Astrocyte (in vitro differentiated cells and primary cell): Measurements from ENCODE around the gene ESRRB. TPM values are rescaled to one million over a fixed set of nuclear protein-coding genes. Genes with fewer than 3 reads are reported as not detected.

Experiments used
- DNase-seq: peaks from one replicate; pipeline ENCODE4 v3.0.0-alpha.2; 2010; ENCODE audit warnings: low read depth
- FAIRE-seq: peaks from 2 replicates; lab custom pipeline; 2011; peaks lifted over from hg19 to GRCh38; lab: Jason Lieb, UNC
- H2AFZ ChIP-seq: 2 replicates; pipeline ENCODE4 v1.6.0; 2012; ENCODE audit warnings: low read depth, low read length, inconsistent platforms
- H3K27ac ChIP-seq: 2 replicates; pipeline ENCODE4 v1.5.1; 2011; ENCODE audit warnings: low read depth, low read length, inconsistent platforms
- H3K27me3 ChIP-seq: 2 replicates; pipeline ENCODE4 v1.6.0; 2011; ENCODE audit warnings: low read length, inconsistent platforms; ENCODE audit not compliant: insufficient read depth
- H3K36me3 ChIP-seq: 2 replicates; pipeline ENCODE4 v1.5.1; 2011; ENCODE audit warnings: low read length, inconsistent platforms; ENCODE audit not compliant: insufficient read depth
- H3K4me1 ChIP-seq: 2 replicates; pipeline ENCODE4 v1.5.1; 2011; ENCODE audit warnings: low read length, inconsistent platforms; ENCODE audit not compliant: insufficient read depth
- H3K4me2 ChIP-seq: 2 replicates; pipeline ENCODE4 v1.6.0; 2012; ENCODE audit warnings: low read length, inconsistent platforms
- H3K4me3 ChIP-seq: 2 replicates; pipeline ENCODE4 v1.5.1; 2011; ENCODE audit warnings: low read depth, mild to moderate bottlenecking, low read length, inconsistent platforms; ENCODE audit not compliant: insufficient read depth
- H3K79me2 ChIP-seq: 2 replicates; pipeline ENCODE4 v1.6.0; 2012; ENCODE audit warnings: mild to moderate bottlenecking, low read length, inconsistent platforms; ENCODE audit not compliant: insufficient read depth
- H3K9ac ChIP-seq: 2 replicates; pipeline ENCODE4 v1.6.0; 2012; ENCODE audit warnings: mild to moderate bottlenecking, low read length, inconsistent platforms
- H3K9me3 ChIP-seq: 2 replicates; pipeline ENCODE4 v1.5.1; 2012; ENCODE audit warnings: low read depth, mild to moderate bottlenecking, low read length, inconsistent platforms; ENCODE audit not compliant: insufficient read depth
- H4K20me1 ChIP-seq: 2 replicates; pipeline ENCODE4 v1.6.0; 2012; ENCODE audit warnings: low read length, inconsistent platforms; ENCODE audit not compliant: insufficient read depth
- H3K27ac Mint-ChIP-seq: one replicate; pipeline ENCODE4 v1.8.0; 2021; ENCODE audit warnings: mild to moderate bottlenecking, mixed read lengths; ENCODE audit not compliant: unreplicated experiment
- H3K27me3 Mint-ChIP-seq: one replicate; pipeline ENCODE4 v1.8.0; 2021; ENCODE audit warnings: low read depth, mixed read lengths; ENCODE audit not compliant: unreplicated experiment
- H3K36me3 Mint-ChIP-seq: one replicate; pipeline ENCODE4 v1.8.0; 2021; ENCODE audit warnings: low read depth, mixed read lengths; ENCODE audit not compliant: unreplicated experiment
- H3K4me1 Mint-ChIP-seq: one replicate; pipeline ENCODE4 v1.8.0; 2021; ENCODE audit warnings: low read depth, mixed read lengths; ENCODE audit not compliant: unreplicated experiment
- H3K4me3 Mint-ChIP-seq: one replicate; pipeline ENCODE4 v1.8.0; 2021; ENCODE audit warnings: mild to moderate bottlenecking, moderate library complexity, mixed read lengths; ENCODE audit not compliant: unreplicated experiment
- H3K9me3 Mint-ChIP-seq: one replicate; pipeline ENCODE4 v1.8.0; 2021; ENCODE audit warnings: mild to moderate bottlenecking, mixed read lengths; ENCODE audit not compliant: unreplicated experiment
- EZH2 ChIP-seq: IDR thresholded peaks from 2 replicates; pipeline ENCODE4 v1.6.1; 2012; ENCODE audit warnings: mild to moderate bottlenecking, low read length, inconsistent platforms; ENCODE audit not compliant: insufficient read depth
- total RNA-seq: library from RNA; stranded (reverse); gene quantifications from 2 replicates; pipeline ENCODE4 v1.2.1, GENCODE V29; 2021
- TF ChIP-seq, protein P1 (sequence below): IDR thresholded peaks from 2 replicates; pipeline ENCODE4 v1.5.1; 2011; ENCODE audit warnings: low read depth, mild to moderate bottlenecking, inconsistent platforms, low read length, moderate library complexity; ENCODE audit not compliant: insufficient read depth

The ESRRB gene
- total RNA-seq, 1 donor from 2014 or later = not detected

DNA sequence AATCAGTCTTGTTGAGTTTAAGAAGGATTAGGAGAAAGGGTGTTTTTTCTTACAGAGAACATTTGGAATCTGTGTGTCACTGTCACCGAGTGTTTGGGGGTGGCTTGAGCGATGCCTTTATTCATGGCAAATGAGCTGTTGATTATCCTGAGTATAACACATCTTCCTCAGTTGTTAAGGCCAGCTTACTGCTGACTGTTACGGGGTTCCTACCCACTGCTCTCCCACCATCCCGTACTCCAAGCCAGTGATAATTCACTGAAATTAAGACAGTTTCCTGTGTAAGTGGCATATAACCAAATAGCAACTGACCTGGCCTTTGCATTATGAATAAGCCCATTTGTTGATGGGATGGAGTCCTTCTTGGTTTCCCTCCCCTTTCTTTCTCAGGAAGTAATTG, 9.5 kb downstream of the ESRRB start:
- peaks cover 65% of the 10 kb centered on the region for H3K27me3 Mint-ChIP-seq
- FAIRE-seq (no peak), DNase-seq (no peak)
- TF ChIP-seq, protein P1, sequence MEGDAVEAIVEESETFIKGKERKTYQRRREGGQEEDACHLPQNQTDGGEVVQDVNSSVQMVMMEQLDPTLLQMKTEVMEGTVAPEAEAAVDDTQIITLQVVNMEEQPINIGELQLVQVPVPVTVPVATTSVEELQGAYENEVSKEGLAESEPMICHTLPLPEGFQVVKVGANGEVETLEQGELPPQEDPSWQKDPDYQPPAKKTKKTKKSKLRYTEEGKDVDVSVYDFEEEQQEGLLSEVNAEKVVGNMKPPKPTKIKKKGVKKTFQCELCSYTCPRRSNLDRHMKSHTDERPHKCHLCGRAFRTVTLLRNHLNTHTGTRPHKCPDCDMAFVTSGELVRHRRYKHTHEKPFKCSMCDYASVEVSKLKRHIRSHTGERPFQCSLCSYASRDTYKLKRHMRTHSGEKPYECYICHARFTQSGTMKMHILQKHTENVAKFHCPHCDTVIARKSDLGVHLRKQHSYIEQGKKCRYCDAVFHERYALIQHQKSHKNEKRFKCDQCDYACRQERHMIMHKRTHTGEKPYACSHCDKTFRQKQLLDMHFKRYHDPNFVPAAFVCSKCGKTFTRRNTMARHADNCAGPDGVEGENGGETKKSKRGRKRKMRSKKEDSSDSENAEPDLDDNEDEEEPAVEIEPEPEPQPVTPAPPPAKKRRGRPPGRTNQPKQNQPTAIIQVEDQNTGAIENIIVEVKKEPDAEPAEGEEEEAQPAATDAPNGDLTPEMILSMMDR = no peak
- no peak for TF ChIP-seq EZH2
- no peak overlapping the region for H3K27ac ChIP-seq
- no peaks in the 10 kb centered on the region for H3K9me3 ChIP-seq
- H3K9me3 Mint-ChIP-seq = peaks cover 3% of the 10 kb centered on the region
- H3K4me3 Mint-ChIP-seq = no peak overlapping the region
- H3K4me2 ChIP-seq = no peak overlapping the region
- H4K20me1 ChIP-seq = no peaks in the 10 kb centered on the region
- H3K4me3 ChIP-seq = no peak overlapping the region
- peaks cover 49% of the 10 kb centered on the region for H3K27me3 ChIP-seq
- H3K27ac Mint-ChIP-seq = no peak overlapping the region
- H3K36me3 Mint-ChIP-seq = no peaks in the 10 kb centered on the region
- H3K79me2 ChIP-seq = no peaks in the 10 kb centered on the region
- H3K4me1 Mint-ChIP-seq = no peaks in the 10 kb centered on the region
- H3K36me3 ChIP-seq = no peaks in the 10 kb centered on the region
- H3K9ac ChIP-seq = no peak overlapping the region
- H2AFZ ChIP-seq = no peak overlapping the region
- H3K4me1 ChIP-seq = no peaks in the 10 kb centered on the region

DNA sequence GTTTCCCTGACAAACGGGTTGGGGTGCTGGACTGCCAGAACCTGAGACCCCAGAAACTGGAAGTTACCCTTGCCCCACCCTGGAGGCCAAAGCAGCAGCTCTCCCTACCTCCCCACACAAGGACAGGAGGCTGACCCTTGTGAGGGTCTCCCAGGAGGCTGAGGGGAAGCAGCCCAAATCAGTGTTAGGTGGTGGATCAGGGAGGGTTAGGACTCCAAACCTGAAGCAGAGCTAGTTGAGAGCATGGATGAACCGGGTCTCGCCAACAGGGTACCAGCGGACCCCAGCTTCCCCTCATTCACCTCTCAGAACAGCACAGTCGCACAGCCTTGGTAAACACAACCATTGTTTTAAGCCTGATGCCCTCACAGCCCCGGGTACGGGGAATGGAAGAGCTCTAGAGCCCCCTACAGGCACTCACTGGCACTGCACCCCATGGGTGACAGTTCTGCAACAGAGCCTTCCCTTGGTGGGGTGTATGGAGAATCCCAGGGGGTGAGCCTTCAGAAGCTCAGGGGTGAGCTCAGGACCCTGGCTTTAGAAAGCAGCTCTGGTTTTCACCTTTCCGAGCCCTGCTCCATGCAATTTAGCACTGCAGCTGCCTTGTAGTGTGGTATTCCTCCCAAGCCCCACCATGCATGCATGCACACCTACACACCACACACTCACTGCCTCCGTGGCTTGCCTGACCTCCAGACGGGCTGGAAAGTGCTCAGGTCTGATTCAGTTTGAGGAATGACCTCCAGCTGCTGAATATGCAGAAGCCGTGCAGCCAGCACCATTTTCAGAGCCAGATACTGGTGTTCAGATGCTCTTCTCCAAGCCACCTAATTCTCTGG, 11.2 kb downstream of the ESRRB start:
- H3K9me3 ChIP-seq = no peaks in the 10 kb centered on the region
- H3K9ac ChIP-seq = no peak overlapping the region
- peak overlapping the region; percentile 29 for H2AFZ ChIP-seq
- Mint-ChIP-seq H3K27ac (no peak overlapping the region), H3K27me3 (peaks cover 50% of the 10 kb centered on the region), H3K9me3 (peaks cover 3% of the 10 kb centered on the region), H3K36me3 (no peaks in the 10 kb centered on the region), H3K4me3 (no peak overlapping the region), H3K4me1 (no peaks in the 10 kb centered on the region)
- H3K4me1 ChIP-seq = no peaks in the 10 kb centered on the region
- no peaks in the 10 kb centered on the region for H3K79me2 ChIP-seq
- H3K4me3 ChIP-seq = no peak overlapping the region
- H3K27me3 ChIP-seq = peaks cover 34% of the 10 kb centered on the region
- DNase-seq (peak; percentile 14), FAIRE-seq (no peak)
- no peaks in the 10 kb centered on the region for H3K36me3 ChIP-seq
- no peaks in the 10 kb centered on the region for H4K20me1 ChIP-seq
- TF ChIP-seq, protein P1 = peak; percentile 96
- TF ChIP-seq EZH2 = no peak
- H3K4me2 ChIP-seq = no peak overlapping the region
- no peak overlapping the region for H3K27ac ChIP-seq

DNA sequence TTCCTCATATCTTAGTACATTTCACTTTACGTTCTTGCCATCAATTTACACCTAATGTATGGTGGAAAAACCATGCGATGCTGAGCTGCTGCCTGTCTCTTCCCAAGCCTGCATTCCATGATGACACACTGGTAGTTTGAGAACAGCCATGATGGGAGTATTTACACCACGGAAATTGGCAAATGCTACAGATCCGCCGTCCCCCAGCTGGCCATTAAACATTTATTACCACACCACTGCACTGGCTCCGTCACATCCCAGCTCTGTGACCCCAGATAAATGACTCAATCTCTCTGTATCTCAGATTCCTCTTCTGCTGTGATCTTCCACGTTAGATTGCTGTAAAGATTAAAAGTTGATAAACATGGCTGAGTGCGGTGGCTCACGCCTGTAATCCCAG, 13.9 kb downstream of the ESRRB start:
- no peaks in the 10 kb centered on the region for H3K4me1 ChIP-seq
- H3K27ac ChIP-seq = no peak overlapping the region
- no peak for TF ChIP-seq EZH2
- TF ChIP-seq, protein P1 = no peak
- H2AFZ ChIP-seq = no peak overlapping the region
- peaks cover 33% of the 10 kb centered on the region for H3K27me3 Mint-ChIP-seq
- no peaks in the 10 kb centered on the region for H4K20me1 ChIP-seq
- H3K79me2 ChIP-seq = no peaks in the 10 kb centered on the region
- peaks cover 5% of the 10 kb centered on the region for H3K9me3 Mint-ChIP-seq
- H3K4me3 Mint-ChIP-seq = no peak overlapping the region
- H3K9me3 ChIP-seq = no peaks in the 10 kb centered on the region
- no peak for FAIRE-seq
- H3K4me1 Mint-ChIP-seq = no peaks in the 10 kb centered on the region
- H3K4me3 ChIP-seq = no peak overlapping the region
- H3K27ac Mint-ChIP-seq = no peak overlapping the region
- peaks cover 10% of the 10 kb centered on the region for H3K27me3 ChIP-seq
- no peak overlapping the region for H3K9ac ChIP-seq
- no peak for DNase-seq
- H3K4me2 ChIP-seq = no peak overlapping the region
- H3K36me3 ChIP-seq = no peaks in the 10 kb centered on the region
- H3K36me3 Mint-ChIP-seq = no peaks in the 10 kb centered on the region
